Measurements from ENCODE around the gene SPRN.
"Not testable (repeated sequence)": the region's sequence is repeated elsewhere in the genome, so short reads cannot be mapped to it uniquely, and the experiment has no call there.

The SPRN gene

DNA sequence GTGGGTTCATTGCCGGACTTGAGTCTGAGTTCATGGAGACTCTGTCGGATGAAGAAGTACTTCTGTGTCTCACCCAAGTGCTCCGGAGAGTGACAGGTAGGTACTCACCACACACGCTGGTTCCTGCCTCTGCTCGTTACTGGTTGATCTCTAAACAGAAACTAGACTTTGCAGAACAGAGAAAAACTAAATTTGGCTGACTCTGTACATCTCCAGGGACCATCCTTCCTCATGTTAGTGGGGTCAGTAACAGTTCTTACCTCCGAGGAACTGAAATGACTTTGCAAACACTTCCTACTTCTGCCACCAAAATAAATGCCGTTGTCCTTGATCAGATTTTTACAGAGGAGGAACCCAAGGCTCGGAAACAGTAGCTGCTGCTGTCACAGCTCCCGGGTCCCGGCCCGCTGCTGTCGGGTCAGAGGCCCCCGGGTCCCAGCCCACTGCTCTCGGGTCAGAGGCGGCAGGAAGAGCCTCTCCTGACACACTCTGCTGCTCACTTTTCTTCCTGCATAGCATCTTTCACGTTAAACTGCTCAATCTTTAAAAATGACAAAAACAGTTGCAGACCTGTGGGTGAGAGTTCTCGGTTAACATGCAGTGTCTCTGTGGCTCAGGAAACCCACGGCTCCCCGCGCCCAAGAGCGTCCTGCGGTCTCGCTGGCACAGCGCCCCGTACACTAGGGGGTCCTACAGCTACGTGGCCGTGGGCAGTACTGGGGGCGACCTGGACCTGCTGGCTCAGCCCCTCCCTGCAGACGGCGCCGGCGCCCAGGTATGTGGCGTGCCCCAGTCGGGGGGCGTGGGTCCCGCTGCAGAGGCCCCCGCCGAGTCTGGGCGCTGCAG is 35.2 kb downstream of the SPRN start:
- in situ Hi-C loops (cut with MboI; ENCODE audit: low sequenced_read_pairs) = no loop called here

DNA sequence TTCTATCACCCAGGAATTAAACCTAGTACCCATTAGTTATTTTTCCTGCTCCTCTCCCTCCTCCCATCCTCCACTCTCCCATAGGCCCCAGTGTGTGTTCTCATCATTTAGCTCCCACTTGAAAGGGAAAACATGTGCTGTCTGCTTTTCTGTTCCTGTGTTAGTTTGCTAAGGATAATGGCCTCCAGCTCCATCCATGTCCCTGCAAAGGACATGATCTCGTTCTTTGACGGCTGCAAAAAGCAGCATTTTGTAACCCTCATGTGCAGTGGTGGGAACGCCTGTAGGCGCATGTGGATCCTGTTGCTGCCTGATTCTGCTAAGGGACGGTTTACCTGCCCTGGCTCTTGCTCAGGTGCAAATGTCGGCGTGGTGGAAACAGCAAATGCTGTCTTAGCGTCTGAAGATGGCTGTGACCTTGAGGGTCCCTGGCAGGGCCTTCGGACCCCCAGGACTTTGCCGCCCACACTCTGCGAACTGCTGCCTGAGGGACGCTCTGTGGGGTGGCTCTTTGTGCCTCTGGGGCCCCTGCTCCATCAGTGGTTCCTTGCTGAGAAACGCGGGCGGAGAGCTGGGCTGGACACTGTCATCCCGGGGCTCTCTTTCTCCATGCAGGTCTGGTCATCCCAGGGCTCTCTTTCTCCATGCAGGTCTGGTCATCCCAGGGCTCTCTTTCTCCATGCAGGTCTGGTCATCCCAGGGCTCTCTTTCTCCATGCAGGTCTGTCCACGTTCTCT is 36.0 kb downstream of the SPRN start:
- in situ Hi-C loops (cut with MboI; ENCODE audit: low sequenced_read_pairs) = no loop called here

DNA sequence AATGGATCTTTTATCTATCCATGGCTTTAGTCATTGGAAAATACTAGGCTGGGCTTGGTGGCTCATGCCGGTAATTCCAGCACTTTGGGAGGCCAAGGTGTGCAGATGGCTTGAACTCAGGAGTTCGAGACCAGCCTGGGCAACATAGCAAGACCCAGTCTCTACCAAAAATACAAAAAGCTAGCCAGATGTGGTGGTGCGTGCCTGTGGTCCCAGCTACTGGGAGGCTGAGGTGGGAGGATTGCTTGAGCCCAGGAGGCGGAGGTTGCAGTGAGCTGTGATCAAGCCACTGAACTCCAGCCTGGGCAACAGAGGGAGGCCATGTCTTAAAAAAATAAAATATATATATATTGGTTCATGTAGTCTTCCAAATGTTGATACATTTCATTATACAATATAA is 37.5 kb downstream of the SPRN start:
- in situ Hi-C loops (cut with MboI; ENCODE audit: low sequenced_read_pairs) = not testable (repeated sequence)

- in situ Hi-C loops (cut with MboI; ENCODE audit: low sequenced_read_pairs) = no loop called here
Observed at GRCh38 chr10:133385214-133385613, 39.2 kb downstream of the SPRN start.

DNA sequence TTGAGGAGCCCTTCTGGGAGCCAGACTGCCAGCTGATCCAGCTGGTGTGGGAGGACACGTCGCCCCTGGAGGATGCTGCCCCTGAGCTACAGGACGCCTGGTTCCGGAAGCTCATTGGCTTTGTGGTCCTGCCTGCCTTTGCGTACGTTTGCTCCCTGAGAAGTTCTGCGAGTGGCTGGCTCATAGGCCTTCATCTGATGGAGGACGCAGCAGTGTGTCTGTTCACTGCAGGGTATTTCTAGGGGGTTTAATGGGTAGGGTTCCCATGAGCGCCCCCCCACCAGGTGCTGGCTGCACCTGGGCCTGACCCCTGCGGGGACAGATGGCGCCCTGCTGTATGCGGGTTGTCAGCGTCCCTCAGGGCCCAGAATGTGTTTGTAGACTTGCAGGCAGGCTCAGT is 40.4 kb downstream of the SPRN start:
- in situ Hi-C loops (cut with MboI; ENCODE audit: low sequenced_read_pairs) = no loop called here

- in situ Hi-C loops (cut with MboI; ENCODE audit: low sequenced_read_pairs) = no loop called here
Observed at GRCh38 chr10:133383551-133383950, 40.9 kb downstream of the SPRN start.

DNA sequence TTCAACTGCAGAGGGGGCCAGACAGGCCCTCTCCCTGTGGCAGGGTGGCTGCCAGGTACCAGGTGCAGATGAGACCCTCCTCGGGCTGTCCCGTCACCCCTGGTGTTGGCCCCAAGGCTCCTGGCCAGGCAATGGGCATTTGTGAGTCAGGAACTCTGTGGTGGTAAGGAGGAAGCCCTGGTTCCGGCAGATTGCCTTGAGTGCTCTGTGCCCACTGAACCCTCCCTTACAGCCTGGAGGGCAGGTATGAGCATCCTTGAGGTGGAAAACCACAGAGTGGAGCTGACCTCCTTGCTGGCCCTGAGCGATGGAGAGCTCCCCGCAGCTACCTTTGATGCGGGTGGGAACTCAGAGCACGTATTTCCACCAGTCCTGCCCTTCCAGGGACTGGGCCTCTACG is 43.4 kb downstream of the SPRN start:
- in situ Hi-C loops (cut with MboI; ENCODE audit: low sequenced_read_pairs) = no loop called here

DNA sequence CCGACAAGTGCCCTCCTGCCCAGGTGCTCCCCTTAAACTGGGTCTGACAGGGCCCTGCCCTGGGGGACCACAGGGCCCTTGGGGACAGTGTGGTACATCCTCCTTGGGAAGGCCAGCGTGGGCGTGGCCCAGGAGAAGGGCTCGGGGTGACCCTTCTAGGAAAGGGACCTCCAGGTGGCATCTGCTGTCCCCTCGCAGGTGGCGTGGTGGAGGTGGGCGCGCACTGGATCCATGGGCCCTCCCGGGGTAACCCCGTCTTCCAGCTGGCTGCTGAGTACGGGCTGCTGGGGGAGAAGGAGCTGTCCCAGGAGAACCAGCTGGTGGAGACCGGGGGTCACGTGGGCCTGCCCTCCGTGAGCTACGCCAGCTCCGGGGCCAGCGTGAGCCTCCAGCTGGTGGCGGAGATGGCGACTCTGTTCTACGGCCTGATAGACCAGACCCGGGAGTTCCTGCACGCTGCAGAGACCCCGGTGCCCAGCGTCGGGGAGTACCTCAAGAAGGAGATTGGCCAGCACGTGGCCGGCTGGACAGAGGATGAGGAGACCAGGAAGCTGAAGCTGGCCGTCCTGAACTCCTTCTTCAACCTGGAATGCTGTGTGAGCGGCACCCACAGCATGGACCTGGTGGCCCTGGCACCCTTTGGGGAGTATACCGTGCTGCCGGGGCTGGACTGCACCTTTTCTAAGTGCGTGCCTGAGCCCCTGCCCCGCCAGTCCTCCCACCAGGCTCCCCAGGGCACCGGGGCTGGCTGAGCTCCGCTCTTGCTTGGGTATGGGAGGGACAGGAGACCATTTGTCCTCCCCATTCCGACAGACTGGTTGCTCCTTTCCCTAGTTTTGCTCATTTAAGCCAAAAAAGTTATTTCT is 44.4 kb downstream of the SPRN start:
- in situ Hi-C loops (cut with MboI; ENCODE audit: low sequenced_read_pairs) = no loop called here

DNA sequence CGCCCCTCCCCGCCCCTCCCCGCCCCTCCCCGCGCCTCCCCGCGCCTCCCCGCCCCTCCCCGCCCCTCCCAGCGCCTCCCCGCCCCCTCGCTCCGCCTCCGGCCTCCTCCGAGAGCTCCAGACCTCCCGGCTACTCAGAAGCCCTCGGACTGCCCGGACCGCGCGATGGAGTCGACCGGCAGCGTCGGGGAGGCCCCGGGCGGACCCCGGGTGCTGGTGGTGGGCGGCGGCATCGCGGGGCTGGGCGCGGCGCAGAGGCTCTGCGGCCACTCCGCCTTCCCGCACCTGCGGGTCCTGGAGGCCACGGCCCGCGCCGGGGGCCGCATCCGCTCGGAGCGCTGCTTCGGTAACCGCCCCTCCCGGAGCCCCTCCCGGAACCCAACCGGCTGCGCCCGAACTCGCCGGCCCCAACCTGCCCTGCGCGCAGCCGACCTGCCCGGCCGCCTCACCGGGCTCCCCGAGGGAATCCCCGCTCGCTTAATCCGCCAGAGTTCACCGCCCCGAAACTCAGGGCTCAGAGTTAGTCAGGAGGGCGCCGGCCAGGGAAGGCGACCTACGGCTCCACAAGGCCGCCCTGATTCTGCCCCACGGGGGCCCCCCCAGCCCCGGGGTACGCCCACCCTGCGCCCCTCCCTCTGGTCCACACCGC is 45.1 kb downstream of the SPRN start, which contains the start of gene PAOX:
TSS of gene PAOX (plus strand) at position 111 of the 649 bp plus-strand sequence. CDS start at position 166, 55 bp downstream.
- in situ Hi-C loops (cut with MboI; ENCODE audit: low sequenced_read_pairs) = no loop called here

DNA sequence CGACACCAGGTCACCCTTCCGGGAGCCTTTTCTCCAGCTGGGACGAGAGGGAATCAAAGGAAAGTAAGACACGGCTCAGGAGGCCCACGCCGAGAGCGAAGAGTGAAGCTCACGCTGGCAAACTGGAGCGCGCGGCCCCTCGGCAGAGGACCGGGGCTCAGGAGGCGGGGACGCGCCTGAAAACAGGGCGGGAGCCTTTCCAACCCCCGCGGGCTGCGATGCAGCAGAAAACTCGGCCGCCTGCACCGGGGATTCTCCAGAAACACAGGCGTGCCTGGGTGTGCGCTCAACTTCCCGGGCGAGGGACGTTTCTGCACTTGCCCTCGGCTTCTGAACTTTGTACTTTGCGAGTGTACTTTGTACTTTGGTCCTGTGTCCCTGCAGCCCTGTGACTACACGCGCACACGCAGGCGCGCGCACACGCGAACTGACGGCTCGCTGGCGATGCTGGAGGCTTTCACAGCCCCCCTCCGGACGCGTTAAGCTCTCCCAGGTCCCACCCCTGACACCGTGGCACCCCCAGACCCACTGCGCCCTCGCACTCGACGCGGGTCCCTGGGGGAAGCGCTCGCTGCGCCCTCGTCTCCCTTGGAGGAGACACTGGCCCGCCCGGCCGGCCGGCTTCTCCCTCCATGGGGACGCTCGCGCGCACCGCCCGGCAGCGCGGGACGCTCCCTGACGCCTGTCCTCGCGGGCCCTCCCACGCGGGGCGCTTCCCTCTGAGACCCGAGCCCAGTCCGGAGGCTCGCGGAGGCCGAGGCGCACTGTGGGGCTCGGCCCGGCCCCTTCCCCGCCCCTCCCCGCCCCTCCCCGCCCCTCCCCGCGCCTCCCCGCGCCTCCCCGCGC is 46.0 kb downstream of the SPRN start:
- in situ Hi-C loops (cut with MboI; ENCODE audit: low sequenced_read_pairs) = no loop called here

DNA sequence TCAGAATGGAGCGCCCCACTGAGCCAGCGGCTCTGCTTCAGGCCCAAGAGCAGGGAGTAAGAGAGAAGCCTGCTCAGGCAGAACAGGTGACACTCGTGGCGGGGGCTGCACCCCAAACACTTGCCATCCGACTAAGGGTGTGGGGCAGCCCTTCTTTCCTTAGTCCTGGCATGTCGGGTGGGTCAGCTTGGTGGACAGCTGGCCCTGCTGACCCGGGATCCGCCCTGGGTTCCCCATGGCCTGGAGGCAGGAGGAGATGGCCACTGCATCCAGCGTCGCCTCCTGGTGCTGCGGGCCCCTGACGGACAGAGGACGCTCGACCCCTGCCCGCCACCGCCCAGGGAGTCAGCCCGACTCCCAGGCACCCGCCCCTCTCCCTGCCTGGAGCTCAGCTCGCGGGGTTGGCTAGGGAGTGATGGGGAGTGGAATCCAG is 46.6 kb downstream of the SPRN start:
- in situ Hi-C loops (cut with MboI; ENCODE audit: low sequenced_read_pairs) = no loop called here

GRCh38 chr10:133377025-133377817 is 47.2 kb downstream of the SPRN start:
- in situ Hi-C loops (cut with MboI; ENCODE audit: low sequenced_read_pairs) = no loop called here

GRCh38 chr10:133376183-133376582 is 48.2 kb downstream of the SPRN start:
- in situ Hi-C loops (cut with MboI; ENCODE audit: low sequenced_read_pairs) = not testable (repeated sequence)

- in situ Hi-C loops (cut with MboI; ENCODE audit: low sequenced_read_pairs) = no loop called here
Observed at GRCh38 chr10:133375357-133376115, 48.9 kb downstream of the SPRN start.

- in situ Hi-C loops (cut with MboI; ENCODE audit: low sequenced_read_pairs) = no loop called here
Observed at GRCh38 chr10:133373174-133374090, 51.0 kb downstream of the SPRN start, which contains the start of gene ECHS1. Gene ECHS1, minus strand, starts transcription at chr10:133373354. Its CDS starts 21 bp downstream, at chr10:133373333.

- in situ Hi-C loops (cut with MboI; ENCODE audit: low sequenced_read_pairs) = no loop called here
Observed at GRCh38 chr10:133372507-133372906, 51.9 kb downstream of the SPRN start.

Measured in HL-60/S4 treated with phorbol 12-myristate 13-acetate at 8.2 ng/mL for 4 days and 3 days (cell line).